B cell (primary cell): Measurements from ENCODE around the gene FREM2. TPM values are rescaled to one million over a fixed set of nuclear protein-coding genes. Genes with fewer than 3 reads are reported as not detected.

Experiments used
- ATAC-seq: fragments of 200-7000 bp; cut with Tn5 transposase; one replicate; pipeline ENCODE4 v1.10.0; 2021; ENCODE audit warnings: low read depth, mild to moderate bottlenecking, moderate number of reproducible peaks, moderate library complexity
- CTCF ChIA-PET: fragments of 350-600 bp; sonication (Branson Sonifier 250); formaldehyde crosslinking; loops from one replicate; lab custom pipeline; 2021; ENCODE audit warnings: antibody characterized with exemption, inconsistent platforms; lab: Charles Lee
- POLR2A ChIA-PET: fragments of 350-600 bp; sonication (Branson Sonifier 250); formaldehyde crosslinking; loops from one replicate; lab custom pipeline; 2021; ENCODE audit warnings: antibody characterized with exemption; lab: Charles Lee
- DNase-seq: peaks from one replicate; pipeline ENCODE4 v3.0.0; 2013
- H2AFZ ChIP-seq: 2 replicates; pipeline ENCODE4 v1.6.1; 2012; ENCODE audit warnings: mild to moderate bottlenecking, low read depth, low read length; ENCODE audit not compliant: insufficient read depth, poor library complexity, severe bottlenecking
- H3K27ac ChIP-seq, 2 donors: 1 replicate in 1 of 2; 2 replicates in 1 of 2; pipeline ENCODE4 v1.5.1; 2012 to 2013; ENCODE audit warnings: low read length in 2 of 2, mild to moderate bottlenecking in 2 of 2, moderate library complexity in 1 of 2
- H3K27me3 ChIP-seq, 4 experiments: fragments of 200-600 bp in 1 of 4; sonication (generic) in 1 of 4; replicated peaks in 1 of 4; 1 replicate in 2 of 4; 2 replicates in 2 of 4; pipeline versions ENCODE4 v1.6.1 to v1.7.0; 2013 to 2016; ENCODE audit warnings: low read length in 3 of 4, mild to moderate bottlenecking in 2 of 4, mixed read lengths in 1 of 4, moderate library complexity in 1 of 4; ENCODE audit not compliant: insufficient read depth in 4 of 4, control insufficient read depth in 3 of 4; ENCODE audit errors: control extremely low read depth in 1 of 4
- H3K36me3 ChIP-seq, 2 experiments: replicated peaks in 1 of 2; 1 replicate in 1 of 2; 2 replicates in 1 of 2; pipeline versions ENCODE4 v1.6.1 to v1.7.1; 2013; ENCODE audit warnings: low read length in 1 of 2; ENCODE audit not compliant: insufficient read depth in 2 of 2, control insufficient read depth in 1 of 2; ENCODE audit errors: control extremely low read depth in 1 of 2, extremely low read depth in 1 of 2
- H3K4me1 ChIP-seq, 2 donors: fragments of 200-600 bp in 1 of 2; sonication (generic) in 1 of 2; 1 replicate in 1 of 2; 2 replicates in 1 of 2; pipeline versions ENCODE4 v1.5.1 to v1.6.1; 2013 to 2017; ENCODE audit warnings: low read length in 2 of 2; ENCODE audit not compliant: control insufficient read depth in 2 of 2, insufficient read depth in 2 of 2
- H3K4me2 ChIP-seq: replicated peaks from 2 replicates; pipeline ENCODE3; 2012; ENCODE audit warnings: mild to moderate bottlenecking, low read depth, low read length; ENCODE audit not compliant: poor library complexity, severe bottlenecking
- H3K4me3 ChIP-seq, 5 experiments: fragments of 200-600 bp in 1 of 5; sonication (generic) in 1 of 5; 1 replicate in 3 of 5; 2 replicates in 2 of 5; pipeline versions ENCODE4 v1.5.1 to v1.7.0; 2011 to 2016; ENCODE audit warnings: low read length in 4 of 5, mild to moderate bottlenecking in 4 of 5, low read depth in 2 of 5, control low read depth in 1 of 5, moderate library complexity in 1 of 5; ENCODE audit not compliant: insufficient read depth in 1 of 5; ENCODE audit errors: control extremely low read depth in 1 of 5, extremely low read depth in 1 of 5
- H3K79me2 ChIP-seq: fragments of 200-600 bp; sonication (generic); one replicate; pipeline ENCODE4 v1.6.0; 2016; ENCODE audit warnings: low read length; ENCODE audit not compliant: control insufficient read depth, insufficient read depth
- H3K9ac ChIP-seq: fragments of 200-600 bp; sonication (generic); 2 replicates; pipeline ENCODE4 v1.6.1; 2017; ENCODE audit warnings: mild to moderate bottlenecking, low read length, moderate library complexity
- H3K9me3 ChIP-seq, 3 donors: one replicate each; pipeline versions ENCODE4 v1.6.1 to v1.7.1; 2013; ENCODE audit warnings: low read length in 2 of 3; ENCODE audit not compliant: control insufficient read depth in 2 of 3, insufficient read depth in 1 of 3; ENCODE audit errors: control extremely low read depth in 1 of 3
- H4K20me1 ChIP-seq: 2 replicates; pipeline ENCODE4 v1.6.0; 2012; ENCODE audit warnings: mild to moderate bottlenecking, low read length; ENCODE audit not compliant: insufficient read depth, control insufficient read depth, poor library complexity, severe bottlenecking
- H3K27ac Mint-ChIP-seq: one replicate; pipeline ENCODE4 v1.8.0; 2021; ENCODE audit warnings: mixed read lengths
- H3K27me3 Mint-ChIP-seq: one replicate; pipeline ENCODE4 v1.8.0; 2021; ENCODE audit warnings: mixed read lengths
- H3K4me1 Mint-ChIP-seq: one replicate; pipeline ENCODE4 v1.8.0; 2021; ENCODE audit warnings: mixed read lengths
- H3K4me3 Mint-ChIP-seq: one replicate; pipeline ENCODE4 v1.8.0; 2021; ENCODE audit warnings: mixed read lengths
- H3K9me3 Mint-ChIP-seq: one replicate; pipeline ENCODE4 v1.8.0; 2022; ENCODE audit warnings: mixed read lengths; ENCODE audit not compliant: insufficient read depth
- CTCF ChIP-seq: fragments of 200-600 bp; IDR thresholded peaks from one replicate; pipeline ENCODE4 v1.8.0; 2022; ENCODE audit warnings: antibody characterized with exemption, mild to moderate bottlenecking
- EZH2 ChIP-seq: IDR thresholded peaks from 2 replicates; pipeline ENCODE4 v1.6.1; 2012; ENCODE audit warnings: borderline replicate concordance, low read depth, mild to moderate bottlenecking, moderate library complexity, low read length; ENCODE audit not compliant: insufficient read depth, poor library complexity, severe bottlenecking
- WGBS: methylation state at CpG from one replicate; pipeline ENCODE4 v1.1.5; 2013; ENCODE audit warnings: missing lambda C conversion rate; ENCODE audit not compliant: insufficient coverage; 5-methylcytosine and 5-hydroxymethylcytosine counted together
- intact Hi-C: fragments of 100-400 bp; cut with micrococcal nuclease; formaldehyde crosslinking; loops from one replicate; pipeline ENCODE4 v1.10.0; 2022
- polyA plus RNA-seq: library from polyadenylated mRNA; depleted of rRNA; stranded (reverse); fragments of >200 nt; gene quantifications from 2 replicates; pipeline ENCODE4 v1.2.3, GENCODE V29; 2012
- total RNA-seq, 2 donors: library from RNA; stranded (reverse); fragments of 120-200 nt in 1 of 2; gene quantifications; 1 replicate in 1 of 2; 2 replicates in 1 of 2; pipeline versions ENCODE4 v1.2.3 to v1.2.4, GENCODE V29; 2013 to 2022

The FREM2 gene
- total and polyA plus RNA-seq, 2 donors (not counting 1 experiment from before 2014, with no cell fraction given): not detected

DNA sequence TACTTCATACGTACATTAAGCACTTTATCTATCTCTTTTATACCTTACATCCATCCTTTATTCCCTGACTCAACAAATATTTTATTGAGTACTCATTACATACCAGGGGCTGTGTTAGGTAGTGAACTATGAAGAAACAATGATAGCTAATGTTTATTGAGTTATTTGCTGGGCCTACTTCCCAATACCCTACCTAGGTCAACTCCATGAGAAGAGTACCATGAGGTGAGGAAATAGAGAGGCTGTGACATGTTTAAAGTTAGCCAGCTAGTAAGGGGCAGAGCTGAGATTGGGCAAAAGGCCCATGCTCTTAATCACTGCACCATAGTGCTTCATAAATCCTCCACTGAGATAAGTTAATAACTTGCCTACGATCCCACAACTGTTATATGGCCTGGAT, 79.9 kb downstream of the FREM2 start:
- Histone ChIP-seq H3K27ac (no peak overlapping the region), H3K79me2 (no peaks in the 10 kb centered on the region), H2AFZ (no peak overlapping the region), H3K36me3 (no peaks in the 10 kb centered on the region), H3K4me2 (no peak overlapping the region), H3K9me3 (no peaks in the 10 kb centered on the region), H3K4me3 (no peak overlapping the region), H3K9ac (no peak overlapping the region), H3K4me1 (no peaks in the 10 kb centered on the region), H3K27me3 (no peaks in the 10 kb centered on the region), H4K20me1 (no peaks in the 10 kb centered on the region)
- no peaks in the 10 kb centered on the region for H3K9me3 Mint-ChIP-seq
- no peak for DNase-seq
- H3K4me3 Mint-ChIP-seq: no peak overlapping the region
- no CpG with 5 or more reads among the region's 2 CpGs for WGBS
- ChIA-PET POLR2A (no interaction called here), CTCF (no interaction called here)
- TF ChIP-seq CTCF: no peak
- no peak for TF ChIP-seq EZH2
- H3K27ac Mint-ChIP-seq: no peak overlapping the region
- H3K27me3 Mint-ChIP-seq: no peaks in the 10 kb centered on the region
- no peaks in the 10 kb centered on the region for H3K4me1 Mint-ChIP-seq
- intact Hi-C loops: no loop called here
- ATAC-seq: no peak

DNA sequence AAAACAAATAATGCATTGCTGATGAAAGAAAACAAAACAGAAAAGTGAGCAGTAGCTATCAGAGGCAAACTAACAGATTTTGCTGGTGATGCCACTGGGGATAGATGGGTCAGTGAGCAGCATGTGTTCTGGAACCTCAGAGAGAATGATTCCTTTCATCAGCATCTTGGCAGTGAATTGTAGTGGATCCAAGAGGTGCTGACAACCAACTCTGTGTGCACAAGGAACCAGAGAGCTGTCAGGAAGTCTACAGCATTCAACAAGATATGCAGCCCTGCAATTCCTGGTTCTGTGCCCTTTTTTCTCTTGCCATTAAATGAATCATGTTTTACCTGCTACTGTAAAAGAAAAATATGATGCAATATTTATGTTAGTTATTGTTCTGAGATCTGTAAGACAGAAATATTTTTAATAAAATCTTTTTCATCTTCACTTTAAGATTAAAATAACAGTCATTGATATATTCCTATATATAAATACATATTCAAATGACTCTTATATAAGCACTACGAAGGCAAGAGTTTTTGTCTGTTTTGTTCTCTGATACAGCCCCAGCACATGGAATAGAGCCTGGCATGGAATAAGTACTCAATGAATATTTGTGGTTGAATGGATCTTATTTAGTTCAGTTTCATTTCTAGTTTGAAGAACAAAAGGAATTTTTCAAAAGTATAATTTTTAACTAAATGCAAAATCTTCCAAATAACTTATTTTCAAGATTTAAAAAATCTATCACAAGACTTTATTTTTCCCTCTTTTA, 80.8 kb downstream of the FREM2 start:
- Histone ChIP-seq H3K9me3 (no peaks in the 10 kb centered on the region), H3K4me2 (no peak overlapping the region), H3K36me3 (no peaks in the 10 kb centered on the region), H3K27me3 (no peaks in the 10 kb centered on the region), H3K9ac (no peak overlapping the region), H3K27ac (no peak overlapping the region), H2AFZ (no peak overlapping the region), H3K79me2 (no peaks in the 10 kb centered on the region), H4K20me1 (no peaks in the 10 kb centered on the region), H3K4me1 (no peaks in the 10 kb centered on the region), H3K4me3 (no peak overlapping the region)
- Mint-ChIP-seq H3K27me3 (no peaks in the 10 kb centered on the region), H3K27ac (no peak overlapping the region), H3K4me1 (no peaks in the 10 kb centered on the region), H3K4me3 (no peak overlapping the region), H3K9me3 (no peaks in the 10 kb centered on the region)
- POLR2A ChIA-PET: no interaction called here
- no peak for ATAC-seq
- no peak for DNase-seq
- intact Hi-C loops: no loop called here
- WGBS: no CpG with 5 or more reads among the region's 1 CpG
- CTCF ChIA-PET: no interaction called here
- TF ChIP-seq EZH2 (no peak), CTCF (no peak)
